ENCODE measurements around the gene TLCD4. TPM values are rescaled to one million over a fixed set of nuclear protein-coding genes. Genes with fewer than 3 reads are reported as not detected.

TLCD4 gene
- total and polyA plus RNA-seq, 2 of the 13 experiments (the other 11 are each of a cell fraction or from before 2014, with no cell fraction given) = 4.7 to 14.5 TPM

GRCh38 chr1:95117207-95118066 lies at the start of gene TLCD4 (continued):
- TF ChIP-seq ZBTB40 (IDR thresholded peaks at IDR 0.05) (no peak), ZBTB40 (CRISPR knock-in tag; IDR thresholded peaks at IDR 0.05) (no peak), CBFB (CRISPR knock-in tag; IDR thresholded peaks at IDR 0.05) (no peak), BRF2 (CRISPR knock-in tag; IDR thresholded peaks at IDR 0.05) (no peak), ZNF24 (IDR thresholded peaks at IDR 0.05) (no peak), EED (CRISPR knock-in tag; IDR thresholded peaks at IDR 0.05) (no peak), CENPX (CRISPR knock-in tag; IDR thresholded peaks at IDR 0.05) (no peak), MAFK (conservative IDR thresholded peaks at IDR 0.05 in 1 of 2, IDR thresholded peaks at IDR 0.05 in 1 of 2; ENCODE audit: low read length in 2 of 2) (no peak), PATZ1 (CRISPR knock-in tag; IDR thresholded peaks at IDR 0.05) (peak; percentile 38; the same call in 1 of the 2 replicates), ZSCAN12 (CRISPR knock-in tag; IDR thresholded peaks at IDR 0.05) (0 out of 2 replicates have a peak, but pooled peaks have one; percentile 29), ZSCAN5A (CRISPR knock-in tag; IDR thresholded peaks at IDR 0.05; ENCODE audit: borderline replicate concordance) (no peak), RBM39 (IDR thresholded peaks at IDR 0.05; ENCODE audit: low read depth, low read length, poor library complexity, severe bottlenecking) (no peak), REXO4 (CRISPR knock-in tag; IDR thresholded peaks at IDR 0.05; ENCODE audit: borderline replicate concordance) (no peak), ZNF546 (CRISPR knock-in tag; conservative IDR thresholded peaks at IDR 0.05) (0 out of 2 replicates have a peak, but pooled peaks have one; percentile 53), NPAS2 (CRISPR knock-in tag; IDR thresholded peaks at IDR 0.05; ENCODE audit: borderline replicate concordance) (no peak)
